GM15510 (cell line): Measurements from ENCODE around the gene POP4.
A peak's percentile ranks its signal among the peaks of the same experiment; 100 is the strongest.

Source experiments
- POLR2A ChIP-seq: IDR thresholded peaks from 3 replicates; pipeline ENCODE4 v1.6.1; 2011; ENCODE audit warnings: borderline replicate concordance; ENCODE audit not compliant: insufficient read length; ENCODE audit errors: extremely low read depth

Gene POP4

GRCh38 chr19:29653398-29653797 lies 47.3 kb downstream of the POP4 start:
- no peak for TF ChIP-seq POLR2A

DNA sequence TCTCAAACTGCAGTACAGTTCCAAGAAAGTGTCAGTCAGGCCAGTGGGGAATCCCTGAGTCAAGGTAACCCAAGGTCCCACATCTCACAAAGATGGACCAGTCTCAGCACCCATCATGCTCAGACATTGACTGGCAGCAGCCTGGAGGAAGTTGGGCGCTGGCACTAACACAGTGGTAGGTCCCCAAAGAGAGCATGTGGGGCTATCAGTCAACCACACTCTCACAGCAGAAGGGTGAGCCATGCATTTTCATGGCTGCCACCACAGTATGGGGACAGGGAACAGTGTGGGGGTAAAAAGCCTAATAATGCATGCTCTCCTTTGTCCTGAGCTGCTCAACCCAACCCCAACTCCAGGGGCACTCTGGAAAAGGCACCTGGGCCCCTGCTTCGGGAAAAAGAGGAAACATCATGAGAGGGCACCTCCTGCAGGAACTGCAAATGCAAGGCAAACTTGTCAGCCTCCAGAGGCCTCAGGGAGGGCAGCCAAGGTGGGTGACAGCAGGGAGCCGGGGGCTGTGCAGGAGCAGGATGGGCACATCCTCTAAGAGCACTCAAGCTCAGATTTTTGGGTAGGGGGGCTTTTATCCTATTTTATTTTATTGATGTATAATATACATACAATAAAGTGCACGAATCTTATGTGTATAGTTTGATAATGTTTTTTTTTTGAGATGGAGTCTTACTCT lies 49.7 kb downstream of the POP4 start:
- no peak for TF ChIP-seq POLR2A

DNA sequence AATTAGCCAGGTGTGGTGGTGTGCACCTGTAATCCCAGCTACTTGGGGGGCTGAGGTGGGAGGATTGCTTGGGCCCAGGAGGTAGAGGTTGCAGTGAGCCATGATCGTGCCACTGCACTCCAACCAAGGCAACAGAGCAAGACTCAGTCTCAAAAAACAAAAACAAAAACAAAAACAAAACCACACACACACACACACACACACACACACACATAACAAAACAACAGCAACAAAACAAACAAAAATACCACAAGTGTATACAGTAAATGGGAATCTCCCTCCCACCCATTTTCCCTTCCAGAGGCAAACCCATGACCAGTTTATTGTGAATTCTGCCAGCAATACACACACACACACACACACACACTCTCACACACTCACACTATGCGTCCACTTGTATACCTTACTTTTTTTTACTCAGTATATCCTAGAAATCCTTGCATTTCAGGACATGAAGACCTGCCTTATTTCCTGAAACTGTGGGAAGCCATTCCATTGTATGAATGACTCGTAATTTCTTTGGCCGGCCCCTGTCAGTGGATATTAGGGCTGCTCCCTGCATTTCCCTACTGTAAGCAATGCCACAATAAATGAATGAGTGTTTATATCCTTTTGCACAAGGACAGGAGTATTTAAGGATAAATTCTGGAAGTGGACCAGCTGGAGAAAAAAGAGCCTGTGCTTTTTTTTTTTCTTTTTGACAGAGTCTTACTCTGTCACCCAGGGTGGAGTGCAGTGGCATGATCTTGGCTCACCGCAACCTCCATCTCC lies 52.3 kb downstream of the POP4 start:
- no peak for TF ChIP-seq POLR2A

DNA sequence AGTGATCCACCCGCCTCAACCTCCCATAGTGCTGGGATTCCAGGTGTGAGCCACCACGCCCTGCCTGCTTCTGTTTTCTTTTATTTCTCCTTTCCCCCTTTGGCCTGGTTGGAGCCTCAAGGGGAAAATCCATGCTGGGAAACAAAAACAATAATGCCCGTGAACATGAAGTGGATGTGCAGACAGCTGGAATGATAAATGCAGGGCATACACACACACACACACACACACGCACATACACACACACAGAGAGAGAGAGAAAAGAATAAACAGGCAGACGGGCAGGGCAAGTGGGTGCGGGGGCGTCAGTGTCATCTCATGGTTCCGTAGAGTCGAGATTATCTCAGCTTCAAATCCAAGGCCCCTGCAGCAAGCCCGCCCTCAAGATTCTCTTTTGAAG lies 54.8 kb downstream of the POP4 start:
- TF ChIP-seq POLR2A, result no peak

DNA sequence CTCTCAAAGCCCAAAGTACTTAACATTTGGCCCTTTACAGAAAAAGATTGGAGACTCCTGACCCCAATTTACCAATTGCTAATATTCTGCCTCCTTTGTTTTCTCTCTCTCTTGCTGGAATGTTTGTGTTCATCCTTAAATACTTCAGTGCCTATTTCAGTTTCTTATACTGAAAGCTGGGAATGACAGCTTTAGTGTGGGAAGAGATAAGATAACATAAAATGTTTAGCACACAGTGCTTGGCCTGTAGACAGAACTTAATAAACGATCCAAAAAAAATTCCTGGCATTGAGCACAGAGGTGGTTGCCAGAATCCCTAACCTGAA lies 56.2 kb downstream of the POP4 start:
- TF ChIP-seq POLR2A, result no peak

GRCh38 chr19:29662604-29663404 lies 56.7 kb downstream of the POP4 start:
- TF ChIP-seq POLR2A, result no peak

DNA sequence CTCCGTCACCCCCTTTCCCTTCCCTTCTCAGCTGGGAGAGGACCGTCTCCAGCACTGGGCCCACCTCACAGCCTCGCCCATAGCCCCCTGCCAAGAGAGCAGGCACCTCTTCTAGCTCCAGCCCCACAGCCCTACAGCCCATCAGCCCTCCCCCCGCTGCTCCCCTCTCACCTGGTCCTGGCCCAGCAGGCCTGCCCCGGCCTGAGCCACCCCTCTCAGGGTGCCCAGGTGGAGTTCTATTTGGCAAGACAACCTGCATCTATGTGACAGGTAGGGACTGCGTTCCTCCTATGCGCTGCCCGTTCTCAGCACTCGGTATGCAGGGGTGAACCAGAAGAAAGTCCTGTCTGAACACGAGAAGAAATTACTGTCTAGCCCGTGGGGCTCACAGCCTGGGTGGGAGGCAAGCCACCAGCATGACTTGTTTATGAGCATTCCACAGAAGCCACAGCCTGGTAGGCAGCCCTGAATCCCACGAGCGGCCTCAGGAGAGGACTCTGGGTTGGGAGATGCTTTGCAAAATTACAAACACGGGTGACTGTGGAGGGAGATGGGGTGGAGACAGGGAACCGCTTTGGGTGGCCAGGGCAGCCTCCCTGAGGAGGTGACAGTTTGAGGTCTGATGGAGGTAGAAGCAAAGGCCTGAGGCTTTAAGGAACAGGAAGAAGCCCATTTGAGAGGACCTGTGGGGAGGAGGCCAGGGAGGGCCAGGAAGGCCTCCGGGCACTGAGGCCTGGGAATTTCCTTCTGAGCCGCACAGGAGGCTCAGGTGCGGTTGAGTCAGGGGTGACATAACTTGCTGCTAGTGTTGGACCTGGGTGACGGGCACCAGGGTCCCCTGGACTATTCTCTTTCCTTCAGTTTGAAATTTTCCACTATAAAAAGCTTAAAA lies 58.0 kb downstream of the POP4 start:
- TF ChIP-seq POLR2A, result no peak

DNA sequence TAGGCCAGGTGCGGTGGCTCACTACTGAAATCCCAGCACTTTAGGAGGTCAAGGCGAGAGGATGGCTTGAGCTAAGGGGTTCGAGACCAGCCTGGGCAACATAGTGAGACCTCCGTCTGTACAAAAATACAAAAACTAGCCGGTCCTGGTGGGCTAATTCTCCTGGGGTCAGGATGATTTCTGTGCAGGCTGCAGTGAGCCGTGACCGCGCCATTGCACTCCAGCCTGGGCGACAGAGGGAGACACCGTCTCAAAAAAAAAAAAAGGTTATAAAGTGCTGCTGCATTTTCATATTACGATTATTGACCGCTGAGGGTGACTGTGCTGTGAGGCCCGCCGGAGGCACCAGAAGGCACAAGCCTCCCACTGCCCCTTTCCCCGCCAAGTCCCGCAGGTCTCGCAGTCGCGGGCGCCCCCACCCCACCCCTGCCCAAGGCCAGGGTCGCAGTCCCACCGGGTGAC lies 58.7 kb downstream of the POP4 start:
- no peak for TF ChIP-seq POLR2A

GRCh38 chr19:29665215-29665825 lies 59.2 kb downstream of the POP4 start, which contains the start of gene PLEKHF1:
PLEKHF1 (plus strand) TSS chr19:29665461; CDS start chr19:29673840, 8,379 bp downstream.
- peak; percentile 57 for TF ChIP-seq POLR2A

GRCh38 chr19:29665826-29666577 lies 59.9 kb downstream of the POP4 start:
- no peak for TF ChIP-seq POLR2A
